Panc1 (cell line): ENCODE results near the gene LYRM4. TPM values are rescaled to one million over a fixed set of nuclear protein-coding genes. Genes with fewer than 3 reads are reported as not detected.

ENCODE experiments used
- ATAC-seq: fragments of 200-7000 bp; cut with Tn5 transposase; 2 replicates; pipeline ENCODE4 v1.9.1; 2020; ENCODE audit warnings: mild to moderate bottlenecking, moderate library complexity
- BruUV-seq: library from RNA; stranded (reverse); fragments of 400-500 nt; replicated peaks from 2 replicates; lab custom pipeline; 2021; lab: Mats Ljungman, UMichigan
- CTCF ChIA-PET: fragments of 300-600 bp; sonication (Branson Sonifier 250); formaldehyde crosslinking; loops from one replicate; lab custom pipeline; 2022; ENCODE audit warnings: antibody characterized with exemption; lab: Charles Lee
- POLR2A ChIA-PET: fragments of 300-600 bp; sonication (Branson Sonifier 250); formaldehyde crosslinking; loops from one replicate; lab custom pipeline; 2022; ENCODE audit warnings: antibody characterized with exemption; lab: Charles Lee
- DNase-seq: peaks from one replicate; pipeline ENCODE4 v3.0.0-alpha.2; 2010; ENCODE audit warnings: low read depth, low spot score
- H3K27ac ChIP-seq: 2 replicates; pipeline ENCODE4 v1.5.1; 2011; ENCODE audit warnings: mild to moderate bottlenecking, low read length, inconsistent platforms
- H3K27me3 ChIP-seq: fragments of 200-500 bp; sonication (Bioruptor generic); 2 replicates; pipeline ENCODE4 v1.6.0; 2014; ENCODE audit warnings: low read length, inconsistent platforms; ENCODE audit not compliant: control insufficient read depth, insufficient read depth
- H3K36me3 ChIP-seq: fragments of 200-500 bp; sonication (Bioruptor generic); 2 replicates; pipeline ENCODE4 v1.5.1; 2014; ENCODE audit warnings: inconsistent platforms, mild to moderate bottlenecking, low read length, moderate library complexity; ENCODE audit not compliant: control insufficient read depth, insufficient read depth
- H3K4me1 ChIP-seq: 2 replicates; pipeline ENCODE4 v1.5.1; 2011; ENCODE audit warnings: inconsistent platforms, mild to moderate bottlenecking, low read length, moderate library complexity; ENCODE audit not compliant: control insufficient read depth, insufficient read depth
- H3K4me3 ChIP-seq, 2 experiments: 2 replicates each; pipeline ENCODE4 v1.5.1; 2011 to 2012; ENCODE audit warnings: low read depth in 2 of 2, low read length in 2 of 2, mild to moderate bottlenecking in 2 of 2, inconsistent platforms in 1 of 2, moderate library complexity in 1 of 2
- H3K9me3 ChIP-seq: fragments of 200-500 bp; sonication (Bioruptor generic); 2 replicates; pipeline ENCODE4 v1.5.1; 2014; ENCODE audit warnings: low read depth, mild to moderate bottlenecking, inconsistent platforms, low read length, moderate library complexity; ENCODE audit not compliant: control insufficient read depth, insufficient read depth
- POLR2AphosphoS5 ChIP-seq: IDR thresholded peaks from 2 replicates; pipeline ENCODE4 v1.6.1; 2012; ENCODE audit warnings: mild to moderate bottlenecking, low read depth, low read length, moderate library complexity
- SIN3A ChIP-seq: IDR thresholded peaks from 2 replicates; pipeline ENCODE4 v1.6.1; 2012; ENCODE audit warnings: low read depth, mild to moderate bottlenecking, low read length, moderate library complexity, borderline replicate concordance; ENCODE audit not compliant: insufficient read depth
- TCF7L2 ChIP-seq: IDR thresholded peaks from 2 replicates; pipeline ENCODE4 v1.6.1; 2011; ENCODE audit warnings: mild to moderate bottlenecking, low read depth, low read length, inconsistent platforms
- in situ Hi-C: cut with HindIII; loops from 2 replicates; pipeline ENCODE4 v1.10.0; 2016; ENCODE audit warnings: low sequenced_read_pairs, low pct_unique_long_range_greater_than_20kb
- intact Hi-C: fragments of 100-400 bp; cut with micrococcal nuclease; formaldehyde crosslinking; loops from one replicate; pipeline ENCODE4 v1.10.0; 2022; ENCODE audit not compliant: unreplicated experiment
- total RNA-seq: library from RNA; stranded (reverse); gene quantifications from one replicate; pipeline ENCODE4 v1.2.1, GENCODE V29; 2021; ENCODE audit not compliant: unreplicated experiment
- TF ChIP-seq, protein P1 (sequence below), 2 experiments: IDR thresholded peaks; 2 replicates each; pipeline ENCODE4 v1.6.1; 2011 to 2012; ENCODE audit warnings: low read depth in 2 of 2, control low read depth in 1 of 2, low read length in 1 of 2, mild to moderate bottlenecking in 1 of 2, moderate library complexity in 1 of 2; ENCODE audit not compliant: insufficient read depth in 1 of 2
- TF ChIP-seq, protein P2 (sequence below): fragments of 450-650 bp; IDR thresholded peaks from 2 replicates; pipeline ENCODE4 v1.5.1; 2017; ENCODE audit warnings: mild to moderate bottlenecking

Gene LYRM4
- total RNA-seq, 1 experiment from 2014 or later = 27.4 TPM

DNA sequence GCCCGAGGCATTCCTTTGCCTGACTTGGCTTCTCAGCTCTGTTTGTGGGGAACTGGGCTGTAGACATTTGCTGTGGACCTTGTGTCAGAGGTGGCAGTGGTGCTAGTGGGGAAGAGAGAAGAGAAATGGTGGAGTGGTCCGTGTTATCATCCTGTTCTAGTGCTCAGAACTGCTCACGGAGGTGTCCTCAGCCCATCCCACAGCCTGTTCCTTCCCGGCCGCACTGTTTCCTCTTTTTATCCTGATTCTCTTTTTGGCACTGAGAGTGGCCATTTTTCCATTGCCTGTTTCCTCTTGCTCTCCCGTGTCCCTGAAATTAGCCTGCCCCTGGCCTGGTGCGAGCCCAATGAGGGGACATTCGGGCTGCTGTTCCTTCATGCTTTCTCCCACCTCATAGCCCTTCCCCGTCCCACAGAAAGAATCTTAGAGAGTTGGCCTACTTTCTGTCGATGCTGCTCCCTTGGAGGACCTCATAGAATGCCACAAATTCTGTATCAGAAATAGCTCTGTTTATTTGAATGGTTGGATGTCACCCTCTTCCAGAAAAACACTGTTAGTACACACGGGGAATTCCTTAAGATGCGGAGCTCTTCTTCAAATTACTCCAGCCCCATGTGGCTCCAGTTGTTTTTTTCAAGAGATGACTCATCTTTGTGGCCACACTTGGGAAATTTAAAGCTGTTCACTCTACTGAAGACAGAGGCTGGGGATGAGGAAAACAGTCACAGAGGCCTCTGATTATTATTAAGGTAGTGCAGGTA lies 26.6 kb upstream of the LYRM4 start:
- Histone ChIP-seq H3K36me3 (no peaks in the 10 kb centered on the region), H3K4me1 (no peaks in the 10 kb centered on the region), H3K9me3 (no peaks in the 10 kb centered on the region), H3K27me3 (no peaks in the 10 kb centered on the region), H3K4me3 (no peak overlapping the region), H3K27ac (no peak overlapping the region)
- DNase-seq = no peak
- intact Hi-C loops = no loop called here
- no peak for ATAC-seq
- no TSS peak for BruUV-seq
- CTCF ChIA-PET = no interaction called here
- POLR2A ChIA-PET = no interaction called here
- in situ Hi-C loops = no loop called here
- no peak for TF ChIP-seq SIN3A
- TF ChIP-seq, protein P1, sequence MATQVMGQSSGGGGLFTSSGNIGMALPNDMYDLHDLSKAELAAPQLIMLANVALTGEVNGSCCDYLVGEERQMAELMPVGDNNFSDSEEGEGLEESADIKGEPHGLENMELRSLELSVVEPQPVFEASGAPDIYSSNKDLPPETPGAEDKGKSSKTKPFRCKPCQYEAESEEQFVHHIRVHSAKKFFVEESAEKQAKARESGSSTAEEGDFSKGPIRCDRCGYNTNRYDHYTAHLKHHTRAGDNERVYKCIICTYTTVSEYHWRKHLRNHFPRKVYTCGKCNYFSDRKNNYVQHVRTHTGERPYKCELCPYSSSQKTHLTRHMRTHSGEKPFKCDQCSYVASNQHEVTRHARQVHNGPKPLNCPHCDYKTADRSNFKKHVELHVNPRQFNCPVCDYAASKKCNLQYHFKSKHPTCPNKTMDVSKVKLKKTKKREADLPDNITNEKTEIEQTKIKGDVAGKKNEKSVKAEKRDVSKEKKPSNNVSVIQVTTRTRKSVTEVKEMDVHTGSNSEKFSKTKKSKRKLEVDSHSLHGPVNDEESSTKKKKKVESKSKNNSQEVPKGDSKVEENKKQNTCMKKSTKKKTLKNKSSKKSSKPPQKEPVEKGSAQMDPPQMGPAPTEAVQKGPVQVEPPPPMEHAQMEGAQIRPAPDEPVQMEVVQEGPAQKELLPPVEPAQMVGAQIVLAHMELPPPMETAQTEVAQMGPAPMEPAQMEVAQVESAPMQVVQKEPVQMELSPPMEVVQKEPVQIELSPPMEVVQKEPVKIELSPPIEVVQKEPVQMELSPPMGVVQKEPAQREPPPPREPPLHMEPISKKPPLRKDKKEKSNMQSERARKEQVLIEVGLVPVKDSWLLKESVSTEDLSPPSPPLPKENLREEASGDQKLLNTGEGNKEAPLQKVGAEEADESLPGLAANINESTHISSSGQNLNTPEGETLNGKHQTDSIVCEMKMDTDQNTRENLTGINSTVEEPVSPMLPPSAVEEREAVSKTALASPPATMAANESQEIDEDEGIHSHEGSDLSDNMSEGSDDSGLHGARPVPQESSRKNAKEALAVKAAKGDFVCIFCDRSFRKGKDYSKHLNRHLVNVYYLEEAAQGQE (IDR thresholded peaks at IDR 0.05; ENCODE audit: insufficient read depth in 1 of 2, low read depth in 2 of 2, low read length in 1 of 2) = no peak

DNA sequence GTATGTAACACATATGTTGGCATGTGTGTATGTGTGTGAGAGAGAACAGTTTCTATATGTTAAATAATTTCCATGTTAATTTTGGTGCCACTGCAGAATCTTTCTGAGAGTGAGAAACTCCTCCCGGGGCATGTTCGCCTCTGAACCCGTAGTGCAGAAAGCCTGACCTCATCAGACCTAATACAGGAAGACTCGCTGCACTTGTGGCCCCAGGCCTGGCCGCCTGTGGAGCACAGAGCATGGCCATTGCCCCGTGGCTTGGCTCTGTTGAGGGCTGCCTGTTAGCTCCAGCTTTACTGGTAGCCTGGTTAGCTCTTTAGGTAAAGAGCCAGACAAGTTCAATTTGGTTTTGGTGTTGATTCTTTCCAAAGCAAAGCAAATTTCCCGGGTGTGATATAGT lies 26.0 kb upstream of the LYRM4 start:
- intact Hi-C loops = no loop called here
- Histone ChIP-seq H3K9me3 (no peaks in the 10 kb centered on the region), H3K27ac (no peak overlapping the region), H3K36me3 (no peaks in the 10 kb centered on the region), H3K4me1 (no peaks in the 10 kb centered on the region), H3K27me3 (no peaks in the 10 kb centered on the region), H3K4me3 (no peak overlapping the region)
- TF ChIP-seq TCF7L2 (no peak), SIN3A (no peak), POLR2AphosphoS5 (no peak)
- TF ChIP-seq, protein P2, sequence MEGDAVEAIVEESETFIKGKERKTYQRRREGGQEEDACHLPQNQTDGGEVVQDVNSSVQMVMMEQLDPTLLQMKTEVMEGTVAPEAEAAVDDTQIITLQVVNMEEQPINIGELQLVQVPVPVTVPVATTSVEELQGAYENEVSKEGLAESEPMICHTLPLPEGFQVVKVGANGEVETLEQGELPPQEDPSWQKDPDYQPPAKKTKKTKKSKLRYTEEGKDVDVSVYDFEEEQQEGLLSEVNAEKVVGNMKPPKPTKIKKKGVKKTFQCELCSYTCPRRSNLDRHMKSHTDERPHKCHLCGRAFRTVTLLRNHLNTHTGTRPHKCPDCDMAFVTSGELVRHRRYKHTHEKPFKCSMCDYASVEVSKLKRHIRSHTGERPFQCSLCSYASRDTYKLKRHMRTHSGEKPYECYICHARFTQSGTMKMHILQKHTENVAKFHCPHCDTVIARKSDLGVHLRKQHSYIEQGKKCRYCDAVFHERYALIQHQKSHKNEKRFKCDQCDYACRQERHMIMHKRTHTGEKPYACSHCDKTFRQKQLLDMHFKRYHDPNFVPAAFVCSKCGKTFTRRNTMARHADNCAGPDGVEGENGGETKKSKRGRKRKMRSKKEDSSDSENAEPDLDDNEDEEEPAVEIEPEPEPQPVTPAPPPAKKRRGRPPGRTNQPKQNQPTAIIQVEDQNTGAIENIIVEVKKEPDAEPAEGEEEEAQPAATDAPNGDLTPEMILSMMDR = no peak
- TF ChIP-seq, protein P1 (IDR thresholded peaks at IDR 0.05; ENCODE audit: insufficient read depth in 1 of 2, low read depth in 2 of 2, low read length in 1 of 2) = no peak
- in situ Hi-C loops = no loop called here
- ATAC-seq (no peak), DNase-seq (no peak)
- POLR2A ChIA-PET = no interaction called here
- CTCF ChIA-PET = no interaction called here
- no TSS peak for BruUV-seq
